VCaP (cell line): ENCODE results near the gene F11.
"Not testable (repeated sequence)": the region's sequence is repeated elsewhere in the genome, so short reads cannot be mapped to it uniquely, and the experiment has no call there.

Experiments used
- H3K27ac ChIP-seq: fragments of 450-650 bp; 2 replicates; pipeline ENCODE4 v1.5.1; 2017
- TF ChIP-seq, protein P1 (sequence below): fragments of 450-650 bp; conservative IDR thresholded peaks from 2 replicates; pipeline ENCODE4 v1.5.1; 2017; ENCODE audit warnings: mild to moderate bottlenecking, moderate library complexity

F11 gene

DNA sequence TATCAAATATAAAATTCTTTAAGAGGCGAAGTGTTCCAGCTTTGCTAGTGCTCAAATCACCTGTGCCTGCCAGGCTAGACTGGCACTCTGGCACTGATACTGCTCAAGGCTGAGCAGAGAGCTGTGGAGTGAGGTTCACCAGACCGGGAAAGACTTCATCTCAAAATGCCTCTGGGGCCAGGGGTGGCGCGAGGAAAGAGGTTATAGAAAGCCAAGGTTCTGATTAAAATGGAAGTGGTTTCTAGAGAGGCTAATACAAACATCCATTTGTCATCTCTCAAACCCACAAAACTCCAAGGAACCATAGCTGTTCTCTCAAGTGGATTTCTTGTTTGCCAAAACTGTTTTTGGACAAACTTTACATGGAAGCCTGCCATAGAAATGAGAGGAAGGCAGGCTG lies 41.5 kb downstream of the F11 start:
- no peak overlapping the region for H3K27ac ChIP-seq
- TF ChIP-seq, protein P1, sequence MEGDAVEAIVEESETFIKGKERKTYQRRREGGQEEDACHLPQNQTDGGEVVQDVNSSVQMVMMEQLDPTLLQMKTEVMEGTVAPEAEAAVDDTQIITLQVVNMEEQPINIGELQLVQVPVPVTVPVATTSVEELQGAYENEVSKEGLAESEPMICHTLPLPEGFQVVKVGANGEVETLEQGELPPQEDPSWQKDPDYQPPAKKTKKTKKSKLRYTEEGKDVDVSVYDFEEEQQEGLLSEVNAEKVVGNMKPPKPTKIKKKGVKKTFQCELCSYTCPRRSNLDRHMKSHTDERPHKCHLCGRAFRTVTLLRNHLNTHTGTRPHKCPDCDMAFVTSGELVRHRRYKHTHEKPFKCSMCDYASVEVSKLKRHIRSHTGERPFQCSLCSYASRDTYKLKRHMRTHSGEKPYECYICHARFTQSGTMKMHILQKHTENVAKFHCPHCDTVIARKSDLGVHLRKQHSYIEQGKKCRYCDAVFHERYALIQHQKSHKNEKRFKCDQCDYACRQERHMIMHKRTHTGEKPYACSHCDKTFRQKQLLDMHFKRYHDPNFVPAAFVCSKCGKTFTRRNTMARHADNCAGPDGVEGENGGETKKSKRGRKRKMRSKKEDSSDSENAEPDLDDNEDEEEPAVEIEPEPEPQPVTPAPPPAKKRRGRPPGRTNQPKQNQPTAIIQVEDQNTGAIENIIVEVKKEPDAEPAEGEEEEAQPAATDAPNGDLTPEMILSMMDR, result no peak

DNA sequence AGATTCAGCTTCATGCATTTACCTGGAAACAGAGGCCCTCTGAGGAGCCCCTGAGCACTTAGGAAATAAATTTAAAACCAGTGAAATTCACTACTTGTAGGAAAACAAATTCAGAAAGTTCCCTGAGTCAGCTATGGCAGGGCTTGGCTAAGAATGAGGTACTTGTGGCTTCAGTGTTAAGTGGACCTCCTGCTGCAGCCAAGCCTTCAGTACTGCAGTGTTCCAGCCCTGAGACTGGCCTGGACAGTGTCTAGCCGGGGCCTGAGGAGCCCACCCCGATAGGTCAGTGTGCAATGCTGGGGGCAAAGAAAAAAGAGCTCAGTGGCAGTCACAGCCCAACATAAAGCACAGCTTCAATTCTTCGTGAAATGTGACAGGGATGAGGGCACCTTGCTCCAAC lies 41.9 kb downstream of the F11 start:
- H3K27ac ChIP-seq, result no peak overlapping the region
- TF ChIP-seq, protein P1, result no peak

DNA sequence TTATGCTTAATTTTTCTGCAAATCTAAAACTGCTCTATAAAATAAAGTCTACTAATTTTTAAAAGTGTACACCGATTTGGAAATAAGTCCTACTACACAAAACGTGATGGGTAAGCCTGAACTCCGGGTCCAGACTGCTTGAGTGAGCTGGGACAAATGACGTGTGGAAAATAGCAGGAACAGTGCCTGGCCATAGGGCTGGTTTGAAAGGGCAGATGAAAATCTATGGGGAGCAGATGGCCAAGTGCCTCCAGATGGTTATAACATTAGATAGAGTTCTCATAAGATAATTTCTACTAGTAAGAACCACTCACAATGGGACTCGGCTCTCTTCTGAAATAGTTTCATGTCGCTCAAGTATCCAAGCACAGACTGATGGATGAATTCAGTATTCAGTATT lies 52.5 kb downstream of the F11 start:
- TF ChIP-seq, protein P1, result no peak
- H3K27ac ChIP-seq, result no peak overlapping the region

DNA sequence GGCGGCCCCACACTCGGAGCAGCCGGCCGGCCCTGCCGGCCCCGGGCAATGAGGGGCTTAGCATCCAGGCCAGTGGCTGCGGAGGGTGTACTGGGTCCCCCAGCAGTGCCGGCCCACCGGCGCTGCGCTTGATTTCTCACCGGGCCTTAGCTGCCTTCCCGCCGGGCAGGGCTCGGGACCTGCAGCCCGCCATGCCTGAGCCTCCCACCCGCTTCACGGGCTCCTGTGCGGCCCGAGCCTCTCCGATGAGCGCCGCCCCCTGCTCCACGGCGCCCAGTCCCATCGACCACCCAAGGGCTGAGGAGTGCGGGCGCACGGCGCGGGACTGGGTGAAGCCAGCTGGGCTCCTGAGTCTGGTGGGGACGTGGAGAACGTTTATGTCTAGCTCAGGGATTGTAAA lies 58.7 kb downstream of the F11 start:
- H3K27ac ChIP-seq, result not testable (repeated sequence)

DNA sequence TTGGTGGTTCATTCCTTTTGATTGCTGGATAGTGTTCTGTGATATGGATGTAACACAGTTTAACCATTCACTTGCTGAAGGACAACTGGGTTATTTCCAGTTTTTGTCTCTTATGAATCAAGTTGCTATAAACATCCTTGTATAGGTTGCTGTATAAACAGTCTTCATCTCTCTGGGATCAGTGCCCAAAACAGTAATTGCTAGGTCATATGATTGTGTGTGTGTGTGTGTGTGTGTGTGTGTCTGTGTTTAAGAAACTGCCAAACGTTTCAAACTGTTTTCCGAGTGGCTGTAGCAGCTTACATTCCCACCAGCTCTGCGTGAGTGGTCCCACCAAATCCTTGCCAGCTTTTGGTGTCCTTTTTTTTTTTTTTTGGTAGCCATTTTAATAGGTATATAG lies 60.4 kb downstream of the F11 start:
- TF ChIP-seq, protein P1, result no peak

DNA sequence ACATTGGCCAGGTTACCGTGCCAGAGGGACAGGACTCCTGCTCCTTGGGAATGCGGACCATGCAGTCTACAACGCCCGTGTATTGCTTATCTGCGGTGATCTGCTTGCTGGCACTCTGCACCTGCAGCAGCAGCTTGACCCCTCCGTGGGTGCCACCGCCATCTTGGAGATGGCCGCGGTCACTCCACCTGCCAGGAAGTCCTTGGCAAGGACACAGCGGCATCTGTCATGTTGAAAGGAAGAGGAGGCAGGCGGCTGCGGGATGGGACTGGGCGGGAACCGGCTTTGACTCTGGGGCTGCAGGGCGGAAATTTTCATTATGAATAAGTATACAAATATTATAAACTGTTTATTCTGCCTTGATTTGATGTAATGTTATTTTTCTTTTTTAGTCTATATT lies 63.4 kb downstream of the F11 start:
- TF ChIP-seq, protein P1, result no peak
- H3K27ac ChIP-seq, result no peak overlapping the region

More for the DNA sequence above, 60.4 kb downstream of the F11 start:
- H3K27ac ChIP-seq, result no peak overlapping the region

DNA sequence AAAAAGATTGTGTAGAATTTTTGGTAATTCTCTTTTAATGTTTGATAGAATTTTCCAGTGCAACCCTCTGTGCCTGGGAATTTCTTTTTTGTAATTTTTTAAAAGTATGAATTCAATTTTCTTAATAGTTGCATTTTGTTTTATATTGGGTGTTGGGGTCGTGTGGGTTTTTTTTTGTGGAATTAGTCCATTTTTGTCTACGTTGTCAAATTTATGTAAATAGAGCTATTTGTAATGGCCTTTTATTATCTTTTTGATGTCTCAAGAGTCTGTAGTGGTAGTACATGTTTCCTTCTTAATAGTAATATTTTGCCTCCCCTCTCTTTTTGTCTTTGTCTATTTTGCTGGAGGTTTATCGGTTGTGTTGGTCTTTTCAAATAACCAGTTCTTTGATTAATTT lies 64.4 kb downstream of the F11 start:
- TF ChIP-seq, protein P1, result no peak

DNA sequence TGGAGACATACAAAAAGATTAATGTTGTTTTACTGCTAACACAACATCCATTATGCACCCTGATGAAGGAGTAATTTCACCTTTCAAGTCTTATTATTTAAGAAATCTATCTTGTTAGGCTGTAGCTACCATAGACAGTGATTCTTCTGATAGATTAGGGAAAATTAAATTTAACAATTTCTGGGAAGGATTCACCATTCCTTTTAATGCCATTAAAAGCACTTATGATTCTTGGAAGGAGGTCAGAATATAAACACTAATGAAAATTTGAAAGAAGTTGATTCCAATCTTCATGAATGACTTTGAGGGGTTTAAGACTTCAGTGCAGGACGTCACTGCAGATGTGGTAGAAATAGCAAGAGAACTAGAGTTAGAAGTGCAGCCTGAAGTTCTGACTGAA lies 69.8 kb downstream of the F11 start:
- no peak overlapping the region for H3K27ac ChIP-seq
- TF ChIP-seq, protein P1, result no peak

More for the DNA sequence above, 64.4 kb downstream of the F11 start:
- no peak overlapping the region for H3K27ac ChIP-seq
